Vagina (tissue), 2 donors: ENCODE results near the gene DMKN. TPM values are rescaled to one million over a fixed set of nuclear protein-coding genes. Genes with fewer than 3 reads are reported as not detected.

Experiments used
- DNase-seq, 2 donors: peaks; one replicate each; pipeline ENCODE4 v3.0.0-alpha.2; 2017; ENCODE audit errors: extremely low spot score in 2 of 2
- H3K27ac ChIP-seq: fragments of 200-600 bp; sonication (generic); one replicate; pipeline ENCODE4 v1.5.1; 2019
- H3K27me3 ChIP-seq: fragments of 200-600 bp; sonication (generic); one replicate; pipeline ENCODE4 v1.5.1; 2019
- H3K36me3 ChIP-seq, 2 donors: fragments of 200-600 bp; sonication (generic); one replicate each; pipeline ENCODE4 v1.5.1; 2017 to 2019
- H3K4me1 ChIP-seq: fragments of 200-600 bp; sonication (generic); one replicate; pipeline ENCODE4 v1.5.1; 2019
- H3K4me3 ChIP-seq, 2 donors: fragments of 200-600 bp; sonication (generic); 1 replicate in 1 of 2; 2 replicates in 1 of 2; pipeline ENCODE4 v1.5.1; 2016 to 2019
- H3K9me3 ChIP-seq: fragments of 200-600 bp; sonication (generic); one replicate; pipeline ENCODE4 v1.5.1; 2019
- CTCF ChIP-seq, 3 experiments: fragments of 450-650 bp in 2 of 3; fragments of 200-600 bp in 1 of 3; sonication (generic) in 1 of 3; IDR thresholded peaks; one replicate each; pipeline ENCODE4 v1.5.1; 2017 to 2019; ENCODE audit warnings: antibody characterized with exemption in 3 of 3, mild to moderate bottlenecking in 2 of 3, moderate library complexity in 2 of 3
- POLR2A ChIP-seq, 2 donors: fragments of 450-650 bp; IDR thresholded peaks; one replicate each; pipeline ENCODE4 v1.6.1; 2017; ENCODE audit warnings: antibody characterized with exemption in 2 of 2, mild to moderate bottlenecking in 2 of 2, moderate library complexity in 2 of 2
- POLR2AphosphoS5 ChIP-seq, 2 donors: sonication (generic); formaldehyde crosslinking; IDR thresholded peaks; one replicate each; pipeline ENCODE4 v1.9.0; 2017; ENCODE audit warnings: antibody characterized with exemption in 2 of 2, mild to moderate bottlenecking in 2 of 2, low read depth in 1 of 2; ENCODE audit not compliant: insufficient read depth in 1 of 2
- intact Hi-C: fragments of 100-400 bp; cut with DNase I; formaldehyde crosslinking; loops from one replicate; pipeline ENCODE4 v1.15.1; 2023
- total RNA-seq: library from RNA; depleted of rRNA; stranded (reverse); fragments of >200 nt; gene quantifications from one replicate; pipeline ENCODE4 v1.2.3, GENCODE V29; 2016

DMKN gene, protein sequence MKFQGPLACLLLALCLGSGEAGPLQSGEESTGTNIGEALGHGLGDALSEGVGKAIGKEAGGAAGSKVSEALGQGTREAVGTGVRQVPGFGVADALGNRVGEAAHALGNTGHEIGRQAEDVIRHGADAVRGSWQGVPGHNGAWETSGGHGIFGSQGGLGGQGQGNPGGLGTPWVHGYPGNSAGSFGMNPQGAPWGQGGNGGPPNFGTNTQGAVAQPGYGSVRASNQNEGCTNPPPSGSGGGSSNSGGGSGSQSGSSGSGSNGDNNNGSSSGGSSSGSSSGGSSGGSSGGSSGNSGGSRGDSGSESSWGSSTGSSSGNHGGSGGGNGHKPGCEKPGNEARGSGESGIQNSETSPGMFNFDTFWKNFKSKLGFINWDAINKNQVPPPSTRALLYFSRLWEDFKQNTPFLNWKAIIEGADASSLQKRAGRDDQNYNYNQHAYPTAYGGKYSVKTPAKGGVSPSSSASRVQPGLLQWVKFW
- total RNA-seq, result 237 TPM

- Histone ChIP-seq H3K4me1 (peaks cover 40% of the 10 kb centered on the region), H3K36me3 (no peaks in the 10 kb centered on the region), H3K4me3 (no peak within 1 kb of the TSS), H3K27me3 (no peaks in the 10 kb centered on the region), H3K9me3 (no peaks in the 10 kb centered on the region), H3K27ac (peak within 1 kb of the TSS; percentile 66)
- no peak for DNase-seq
- no peak for TF ChIP-seq POLR2A (IDR thresholded peaks at IDR 0.05)
- TF ChIP-seq POLR2AphosphoS5 (IDR thresholded peaks at IDR 0.05; ENCODE audit: insufficient read depth in 1 of 2, low read depth in 1 of 2), result peak in 1 of 2 donors; percentile 47
- no peak for TF ChIP-seq CTCF (IDR thresholded peaks at IDR 0.05)
- intact Hi-C loops, result no loop called here
Measured at GRCh38 chr19:35513628-35514281, at the start of gene DMKN. DMKN (minus strand) TSS chr19:35513649; CDS start chr19:35513475, 174 bp downstream.

DNA sequence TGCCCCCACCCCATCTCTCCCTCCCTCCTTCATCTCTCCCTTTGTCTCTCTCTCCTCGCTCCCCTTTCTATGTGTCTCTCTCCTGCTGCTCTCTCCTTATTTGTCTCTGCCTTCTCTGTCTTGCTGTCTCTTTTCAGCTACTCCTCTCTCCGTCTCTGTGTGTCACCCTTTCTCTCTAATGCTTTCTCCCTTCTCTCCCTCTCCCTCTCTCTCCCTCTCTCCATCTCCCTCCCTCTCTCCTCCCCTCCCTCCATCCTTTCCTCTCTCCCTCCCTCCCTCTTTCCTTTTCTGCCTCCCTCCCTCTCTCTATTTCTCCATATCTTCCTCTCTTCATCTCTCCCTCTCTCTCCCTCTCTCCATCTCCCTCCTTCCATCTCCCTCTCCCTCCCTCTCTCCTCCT is 49.3 kb upstream of the DMKN start:
- H3K27ac ChIP-seq, result no peak overlapping the region

GRCh38 chr19:35562336-35562735 is 48.9 kb upstream of the DMKN start:
- H3K4me3 ChIP-seq, result no peak overlapping the region
- H3K9me3 ChIP-seq, result no peaks in the 10 kb centered on the region
- H3K36me3 ChIP-seq, result no peaks in the 10 kb centered on the region
- TF ChIP-seq POLR2AphosphoS5 (IDR thresholded peaks at IDR 0.05; ENCODE audit: insufficient read depth in 1 of 2, low read depth in 1 of 2), result no peak
- no peak for TF ChIP-seq CTCF (IDR thresholded peaks at IDR 0.05)
- no peak for TF ChIP-seq POLR2A (IDR thresholded peaks at IDR 0.05)
- H3K27me3 ChIP-seq, result no peaks in the 10 kb centered on the region
- peaks cover 13% of the 10 kb centered on the region for H3K4me1 ChIP-seq
- intact Hi-C loops, result no loop called here
- no peak overlapping the region for H3K27ac ChIP-seq
- DNase-seq, result no peak

More for the DNA sequence above, 49.3 kb upstream of the DMKN start:
- Histone ChIP-seq H3K4me1 (peaks cover 9% of the 10 kb centered on the region), H3K4me3 (no peak overlapping the region), H3K9me3 (no peaks in the 10 kb centered on the region), H3K36me3 (no peaks in the 10 kb centered on the region), H3K27me3 (no peaks in the 10 kb centered on the region)
- TF ChIP-seq CTCF (IDR thresholded peaks at IDR 0.05) (no peak), POLR2A (IDR thresholded peaks at IDR 0.05) (no peak), POLR2AphosphoS5 (IDR thresholded peaks at IDR 0.05; ENCODE audit: insufficient read depth in 1 of 2, low read depth in 1 of 2) (no peak)
- intact Hi-C loops, result no loop called here
- no peak for DNase-seq

DNA sequence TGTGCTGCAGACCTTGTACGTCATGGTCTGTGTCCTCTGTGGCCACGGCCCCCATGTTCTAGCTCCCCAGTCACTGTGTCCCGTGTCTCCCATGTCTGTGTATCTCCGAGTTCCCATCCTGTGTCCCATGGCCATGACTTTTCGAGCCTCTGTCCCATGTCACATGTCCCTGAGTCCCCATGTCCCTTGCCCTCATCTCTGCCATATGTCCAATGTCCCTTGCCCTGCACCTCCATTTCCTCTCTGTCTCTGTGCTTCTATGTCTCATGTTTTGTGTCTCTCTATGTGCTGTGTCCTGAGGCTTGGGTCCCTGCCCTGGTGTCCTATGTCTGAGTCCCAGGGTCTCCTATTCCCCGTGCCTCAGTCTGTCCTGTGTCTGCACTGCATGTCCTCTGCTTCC is 48.0 kb upstream of the DMKN start:
- DNase-seq, result no peak
- Histone ChIP-seq H3K27ac (no peak overlapping the region), H3K36me3 (no peaks in the 10 kb centered on the region), H3K27me3 (no peaks in the 10 kb centered on the region), H3K9me3 (no peaks in the 10 kb centered on the region), H3K4me1 (peaks cover 13% of the 10 kb centered on the region), H3K4me3 (no peak overlapping the region)
- intact Hi-C loops, result no loop called here
- TF ChIP-seq POLR2AphosphoS5 (IDR thresholded peaks at IDR 0.05; ENCODE audit: insufficient read depth in 1 of 2, low read depth in 1 of 2), result no peak
- no peak for TF ChIP-seq CTCF (IDR thresholded peaks at IDR 0.05)
- no peak for TF ChIP-seq POLR2A (IDR thresholded peaks at IDR 0.05)
